Endothelial cell of umbilical vein (primary cell): Measurements from ENCODE around the gene HAGH. TPM values are rescaled to one million over a fixed set of nuclear protein-coding genes. Genes with fewer than 3 reads are reported as not detected.

ENCODE experiments used
- BruUV-seq: library from RNA; stranded (reverse); fragments of 400-500 nt; replicated peaks from 2 replicates; lab custom pipeline; 2021; lab: Mats Ljungman, UMichigan
- CTCF ChIA-PET: fragments of 300-600, 350-600 bp; sonication (Branson Sonifier 250); formaldehyde crosslinking; loops from one replicate; lab custom pipeline; 2021; ENCODE audit warnings: antibody characterized with exemption, inconsistent platforms; lab: Charles Lee
- POLR2A ChIA-PET: fragments of 300-600, 350-600 bp; sonication (Branson Sonifier 250); formaldehyde crosslinking; loops from one replicate; lab custom pipeline; 2021; ENCODE audit warnings: antibody characterized with exemption, inconsistent platforms; lab: Charles Lee
- DNase-seq: peaks from one replicate; pipeline ENCODE4 v3.0.0-alpha.2; 2011; ENCODE audit warnings: low read depth, low spot score
- FAIRE-seq: peaks from 2 replicates; lab custom pipeline; 2011; peaks lifted over from hg19 to GRCh38; lab: Jason Lieb, UNC
- H2AFZ ChIP-seq: 2 replicates; pipeline ENCODE4 v1.6.0; 2012; ENCODE audit warnings: low read depth, low read length, control low read depth, inconsistent platforms
- H3K27ac ChIP-seq: 2 replicates; pipeline ENCODE4 v1.5.1; 2011; ENCODE audit warnings: low read depth, mild to moderate bottlenecking, control low read depth, low read length, moderate library complexity; ENCODE audit not compliant: insufficient read depth
- H3K27me3 ChIP-seq, 2 experiments: 2 replicates each; pipeline versions ENCODE4 v1.6.0 to v1.6.1; 2011; ENCODE audit warnings: low read length in 2 of 2, mixed read lengths in 1 of 2; ENCODE audit not compliant: control insufficient read depth in 2 of 2, insufficient read depth in 2 of 2
- H3K36me3 ChIP-seq, 2 experiments: 2 replicates in 1 of 2; 3 replicates in 1 of 2; pipeline ENCODE4 v1.5.1; 2011; ENCODE audit warnings: low read length in 2 of 2, mild to moderate bottlenecking in 1 of 2, moderate library complexity in 1 of 2; ENCODE audit not compliant: control insufficient read depth in 2 of 2, insufficient read depth in 2 of 2; ENCODE audit errors: extremely low read depth in 1 of 2
- H3K4me1 ChIP-seq: 3 replicates; pipeline ENCODE4 v1.5.1; 2011; ENCODE audit warnings: mild to moderate bottlenecking, low read length; ENCODE audit not compliant: control insufficient read depth, insufficient read depth; ENCODE audit errors: extremely low read depth
- H3K4me2 ChIP-seq: 2 replicates; pipeline ENCODE4 v1.6.1; 2011; ENCODE audit warnings: low read length, control low read depth, mixed read lengths; ENCODE audit not compliant: insufficient read depth
- H3K4me3 ChIP-seq, 3 experiments: fragments of 200-600 bp in 1 of 3; sonication (generic), shearing (Covaris generic) in 1 of 3; replicated peaks in 1 of 3; 2 replicates each; pipeline ENCODE4 v1.5.1; 2011 to 2016; ENCODE audit warnings: control low read depth in 3 of 3, low read length in 3 of 3, mild to moderate bottlenecking in 2 of 3, inconsistent platforms in 1 of 3, low read depth in 1 of 3, moderate library complexity in 1 of 3; ENCODE audit not compliant: insufficient read depth in 1 of 3
- H3K79me2 ChIP-seq: 2 replicates; pipeline ENCODE4 v1.6.0; 2012; ENCODE audit warnings: low read length, inconsistent platforms; ENCODE audit not compliant: control insufficient read depth, insufficient read depth
- H3K9ac ChIP-seq: replicated peaks from 2 replicates; pipeline ENCODE3; 2011; ENCODE audit warnings: low read length, control low read depth; ENCODE audit not compliant: insufficient read depth; ENCODE audit errors: extremely low read depth
- H3K9me1 ChIP-seq: replicated peaks from 3 replicates; pipeline ENCODE4 v1.6.0; 2011; ENCODE audit warnings: mild to moderate bottlenecking, low read length; ENCODE audit not compliant: control insufficient read depth, insufficient read depth; ENCODE audit errors: extremely low read depth
- H3K9me3 ChIP-seq: replicated peaks from 2 replicates; pipeline ENCODE4 v1.5.1; 2012; ENCODE audit warnings: low read length, inconsistent platforms; ENCODE audit not compliant: control insufficient read depth, insufficient read depth
- H4K20me1 ChIP-seq: replicated peaks from 2 replicates; pipeline ENCODE3; 2011; ENCODE audit warnings: mild to moderate bottlenecking, low read length; ENCODE audit not compliant: control insufficient read depth, insufficient read depth; ENCODE audit errors: extremely low read depth
- CTCF ChIP-seq, 2 donors: IDR thresholded peaks; 1 replicate in 1 of 2; 2 replicates in 1 of 2; pipeline ENCODE4 v1.5.1; 2011; ENCODE audit warnings: low read length in 2 of 2, mild to moderate bottlenecking in 2 of 2, moderate library complexity in 2 of 2, control low read depth in 1 of 2, inconsistent platforms in 1 of 2, low read depth in 1 of 2; ENCODE audit not compliant: insufficient read depth in 1 of 2; ENCODE audit errors: extremely low read depth in 1 of 2
- GATA2 ChIP-seq: IDR thresholded peaks from 2 replicates; pipeline ENCODE4 v1.7.0; 2011; ENCODE audit warnings: low read depth, mild to moderate bottlenecking, moderate library complexity, mixed read lengths, low read length; ENCODE audit not compliant: insufficient read length, insufficient read depth
- MAX ChIP-seq: IDR thresholded peaks from 2 replicates; pipeline ENCODE4 v1.6.1; 2011; ENCODE audit not compliant: insufficient read depth, insufficient read length
- POLR2A ChIP-seq: IDR thresholded peaks from 2 replicates; pipeline ENCODE4 v1.6.1; 2012; ENCODE audit warnings: low read depth, mild to moderate bottlenecking, control low read depth, low read length
- POLR2AphosphoS5 ChIP-seq: IDR thresholded peaks from 2 replicates; pipeline ENCODE4 v1.6.1; 2012; ENCODE audit warnings: low read depth, mild to moderate bottlenecking, control low read depth, low read length, moderate library complexity; ENCODE audit not compliant: insufficient read depth
- dilution Hi-C: fragments of 300-500 bp; cut with MboI; formaldehyde crosslinking; loops from one replicate; pipeline ENCODE4 v1.15.0; 2019; ENCODE audit warnings: low sequenced_read_pairs; ENCODE audit not compliant: extremely low pct_ligation_motif_present
- intact Hi-C: fragments of 100-400 bp; cut with micrococcal nuclease; formaldehyde crosslinking; loops from one replicate; pipeline ENCODE4 v1.10.0; 2022
- polyA plus RNA-seq, 4 experiments: library from polyadenylated mRNA; depleted of rRNA in 3 of 4; stranded (reverse) in 3 of 4; unstranded in 1 of 4; fragments of >200 nt; gene quantifications; 2 replicates each; pipeline versions ENCODE4 v1.2.1 to v1.2.3, GENCODE V29; 2011 to 2012; ENCODE audit warnings: missing spikeins in 1 of 4
- total RNA-seq: library from RNA; stranded (reverse); gene quantifications from 2 replicates; pipeline ENCODE4 v1.2.3, GENCODE V29; 2021

The HAGH gene
- total and polyA plus RNA-seq, 2 donors (not counting 3 experiments of a cell fraction or from before 2014, with no cell fraction given): 54.3 to 84.2 TPM

- peak overlapping the region; percentile 27 for H3K9ac ChIP-seq
- ChIA-PET POLR2A (interaction anchor here (0.6 kb wide), 1 partner anchor 343 kb away, joined by 4 read pairs; no protein-coding TSS in a partner anchor), CTCF (no interaction called here)
- BruUV-seq: TSS peak; percentile 71
- peaks cover 17% of the 10 kb centered on the region for H3K79me2 ChIP-seq
- TF ChIP-seq POLR2A (no peak), MAX (no peak), CTCF (IDR thresholded peaks at IDR 0.05; ENCODE audit: extremely low read depth in 1 of 2, insufficient read depth in 1 of 2, low read depth in 1 of 2, low read length in 2 of 2) (no peak)
- DNase-seq (peak; percentile 25), FAIRE-seq (no peak)
- peak overlapping the region; percentile 72 for H3K4me2 ChIP-seq
- intact Hi-C loops: no loop called here
- H3K27ac ChIP-seq: no peak overlapping the region
- no peaks in the 10 kb centered on the region for H3K9me1 ChIP-seq
- dilution Hi-C loops: no loop called here
- peak overlapping the region; percentile 54 to 83 (median 76) for H3K4me3 ChIP-seq
- H3K4me1 ChIP-seq: peaks cover 19% of the 10 kb centered on the region
- H3K36me3 ChIP-seq: peaks cover 0 to 32% of the 10 kb centered on the region in 2 experiments
- no peaks in the 10 kb centered on the region for H4K20me1 ChIP-seq
- H3K27me3 ChIP-seq: no peaks in the 10 kb centered on the region
- no peaks in the 10 kb centered on the region for H3K9me3 ChIP-seq
- H2AFZ ChIP-seq: no peak overlapping the region
Measured at GRCh38 chr16:1771864-1772361, 54.7 kb downstream of the HAGH start.

GRCh38 chr16:1771188-1771863, 55.3 kb downstream of the HAGH start, which contains the start of gene NME3:
Gene NME3, minus strand, starts transcription at chr16:1771543. Its CDS starts 9 bp downstream, at chr16:1771534.
- Histone ChIP-seq H3K79me2 (peaks cover 17% of the 10 kb centered on the region), H3K27ac (no peak within 1 kb of the TSS), H3K9me3 (no peaks in the 10 kb centered on the region), H3K27me3 (no peaks in the 10 kb centered on the region), H3K36me3 (peaks cover 0 to 30% of the 10 kb centered on the region in 2 experiments), H2AFZ (peak within 1 kb of the TSS; percentile 21), H3K9ac (peak within 1 kb of the TSS; percentile 27), H3K4me2 (peak within 1 kb of the TSS; percentile 72), H3K9me1 (no peaks in the 10 kb centered on the region), H3K4me3 (peak within 1 kb of the TSS; percentile 59 to 83 (median 76)), H4K20me1 (no peaks in the 10 kb centered on the region), H3K4me1 (peaks cover 19% of the 10 kb centered on the region)
- BruUV-seq: no TSS peak
- TF ChIP-seq GATA2: no peak
- no peak for TF ChIP-seq CTCF (IDR thresholded peaks at IDR 0.05; ENCODE audit: extremely low read depth in 1 of 2, insufficient read depth in 1 of 2, low read depth in 1 of 2, low read length in 2 of 2)
- TF ChIP-seq POLR2A: peak; percentile 46
- peak; percentile 65 for TF ChIP-seq POLR2AphosphoS5
- TF ChIP-seq MAX: no peak
- ChIA-PET POLR2A (interaction anchor here (0.6 kb wide), 1 partner anchor 342 kb away, joined by 4 read pairs; no protein-coding TSS in a partner anchor), CTCF (interaction anchor here (1.2 to 1.3 kb wide), 3 partner anchors 12 to 65 kb away, joined by 4 to 11 read pairs (median 5); partner anchors contain the start of gene MAPK8IP3)
- dilution Hi-C loops (no loop called here), intact Hi-C loops (no loop called here)
- peak; percentile 60 for DNase-seq
- no peak for FAIRE-seq
